Stimulated activated CD8-positive, alpha-beta memory T cell treated with anti-CD3 and anti-CD28 coated beads, Interleukin-12 subunit alpha, Interleukin-12 subunit beta, amount 100 ng/mL, for 24 hours (primary cell): ENCODE measurements around the gene PF4V1.

Experiments
- DNase-seq: peaks from one replicate; pipeline ENCODE4 v3.0.0-alpha.2; 2020; ENCODE audit errors: extremely low read depth

Gene PF4V1

DNA sequence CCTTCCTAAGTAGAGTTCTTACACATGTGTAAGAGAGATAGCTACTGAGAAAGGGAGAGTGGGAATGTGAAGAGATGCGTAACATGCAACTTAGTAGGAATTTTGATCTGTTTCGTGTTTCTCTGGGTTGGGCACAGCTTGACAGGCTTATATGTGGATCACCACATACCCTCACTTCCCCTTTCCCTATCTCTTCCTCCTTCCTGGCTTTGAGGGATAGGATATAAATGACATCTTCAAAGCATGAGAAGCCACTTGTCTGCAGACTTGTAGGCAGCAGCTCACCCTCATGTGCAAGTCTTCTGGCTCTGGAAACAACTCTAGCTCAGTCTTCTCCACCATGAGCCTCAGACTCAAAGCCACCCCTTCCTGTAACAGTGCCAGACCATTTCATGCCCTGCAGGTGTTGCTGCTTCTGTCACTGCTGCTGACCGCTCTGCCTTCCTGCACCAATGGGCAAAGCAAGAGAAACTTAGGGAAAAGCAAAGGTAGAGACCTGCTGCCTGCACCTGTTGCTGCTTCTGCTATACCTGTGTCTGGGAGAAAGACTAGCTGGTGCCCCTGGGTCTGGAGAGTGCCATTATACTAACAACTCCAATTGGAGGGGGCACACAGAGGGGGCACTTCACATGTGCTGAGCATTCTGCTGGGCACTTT, 5.4 kb upstream of the PF4V1 start:
- DNase-seq, result no peak

- DNase-seq, result no peak
Measured at GRCh38 chr4:73848183-73848777, 4.8 kb upstream of the PF4V1 start.

DNA sequence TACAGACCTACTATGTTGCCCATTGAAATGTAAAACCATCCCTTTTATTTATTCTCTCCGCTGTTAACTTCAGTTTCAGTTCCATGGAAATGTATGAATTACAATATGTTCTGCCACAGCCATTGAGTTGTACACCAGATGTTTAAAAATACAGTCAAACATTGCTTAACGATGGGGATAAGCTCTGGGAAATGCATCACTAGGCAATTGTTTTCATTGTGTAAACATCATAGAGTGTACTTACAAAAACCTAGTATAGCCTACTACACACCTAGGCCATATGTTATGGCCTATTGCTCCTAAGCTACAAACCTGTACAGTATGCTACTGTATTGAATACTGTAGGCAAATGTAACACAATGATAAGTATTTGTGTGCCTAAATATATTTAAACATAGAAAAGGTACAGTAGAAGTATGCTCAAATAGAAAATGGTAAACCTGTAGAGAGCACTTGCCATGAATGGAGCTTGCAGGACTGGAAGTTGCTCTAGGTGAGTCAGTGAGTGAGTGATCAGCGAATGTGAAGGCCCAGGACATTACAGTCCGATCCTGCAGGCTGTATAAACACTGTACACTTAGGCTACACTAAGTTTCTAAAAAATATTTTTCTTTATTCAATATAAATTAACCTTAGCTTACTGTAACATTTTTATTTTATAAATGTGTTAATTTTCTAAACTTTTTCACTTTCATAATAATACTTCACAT, 2.7 kb upstream of the PF4V1 start:
- DNase-seq, result no peak

- no peak for DNase-seq
Measured at GRCh38 chr4:73851293-73851692, 1.8 kb upstream of the PF4V1 start.

DNA sequence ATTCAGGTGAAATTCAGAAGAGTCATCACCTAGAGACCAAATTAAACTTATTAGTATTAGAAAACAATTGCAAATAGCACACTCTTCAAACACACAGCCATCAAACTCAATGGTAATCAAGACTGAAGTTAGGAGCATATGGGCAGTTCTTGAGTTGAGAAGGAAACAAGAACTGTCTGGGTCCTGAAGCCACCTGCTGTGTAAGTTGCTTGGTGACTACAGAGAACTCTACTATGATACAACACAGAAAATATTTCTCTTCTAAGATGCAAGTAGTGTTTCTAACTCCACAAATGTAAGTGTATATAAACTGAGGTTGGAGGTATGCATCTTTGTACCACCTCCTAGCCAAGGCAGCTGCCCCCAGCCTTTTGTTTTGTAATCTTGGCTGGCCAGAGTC, 325 bp upstream of the PF4V1 start:
- no peak for DNase-seq

DNA sequence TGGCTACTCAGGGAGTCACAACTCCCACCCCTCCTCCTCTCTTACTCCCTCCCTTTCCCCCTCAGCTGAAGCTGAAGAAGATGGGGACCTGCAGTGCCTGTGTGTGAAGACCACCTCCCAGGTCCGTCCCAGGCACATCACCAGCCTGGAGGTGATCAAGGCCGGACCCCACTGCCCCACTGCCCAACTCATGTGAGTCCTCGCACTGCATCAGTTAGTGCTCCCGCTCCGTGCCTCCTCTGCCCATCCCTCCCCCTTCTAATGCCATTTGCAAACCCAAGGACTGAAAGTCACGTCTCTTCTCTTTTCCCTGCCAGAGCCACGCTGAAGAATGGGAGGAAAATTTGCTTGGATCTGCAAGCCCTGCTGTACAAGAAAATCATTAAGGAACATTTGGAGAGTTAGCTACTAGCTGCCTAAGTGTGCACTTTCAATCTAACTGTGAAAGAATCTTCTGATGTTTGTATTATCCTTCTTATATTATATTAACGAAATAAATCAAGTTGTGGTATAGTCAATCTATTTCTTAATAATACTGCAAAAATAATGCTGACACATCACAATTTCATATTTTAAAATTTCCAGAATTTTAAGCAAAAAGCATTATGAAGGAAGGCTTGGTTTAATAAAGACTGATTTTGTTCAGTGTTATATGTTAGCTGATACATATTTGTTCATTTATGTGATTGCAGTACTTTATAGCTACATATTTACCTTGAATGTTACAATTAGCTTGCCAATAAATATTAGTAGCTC, 800 bp downstream of the PF4V1 start:
- DNase-seq, result no peak

- DNase-seq, result no peak
Measured at GRCh38 chr4:73855406-73855805, 2.3 kb downstream of the PF4V1 start.

- DNase-seq, result no peak
Measured at GRCh38 chr4:73856518-73856917, 3.4 kb downstream of the PF4V1 start.

DNA sequence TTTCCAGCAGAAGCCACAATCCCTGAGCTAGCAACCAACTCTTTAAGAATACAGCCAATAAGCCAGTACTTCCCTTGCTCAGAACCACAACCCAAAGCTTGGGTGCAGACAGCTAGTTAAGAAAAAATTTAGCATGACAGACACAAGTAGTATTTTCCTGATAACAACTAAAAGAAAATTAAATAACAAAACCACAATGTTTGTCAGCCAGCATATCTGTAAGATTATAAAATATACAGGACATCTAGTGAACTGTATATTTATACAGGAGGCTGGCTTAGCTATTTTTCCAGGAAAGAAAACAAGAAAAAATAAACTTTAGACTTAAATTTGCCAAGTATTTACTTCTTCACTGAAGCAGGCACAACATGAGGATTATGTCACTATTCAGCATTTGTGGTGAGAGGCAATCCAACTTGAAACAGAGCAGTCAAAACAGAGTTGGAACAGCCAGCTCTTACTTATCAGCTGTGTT, 6.6 kb downstream of the PF4V1 start:
- no peak for DNase-seq

- DNase-seq, result no peak
Measured at GRCh38 chr4:73860181-73860580, 7.1 kb downstream of the PF4V1 start.

DNA sequence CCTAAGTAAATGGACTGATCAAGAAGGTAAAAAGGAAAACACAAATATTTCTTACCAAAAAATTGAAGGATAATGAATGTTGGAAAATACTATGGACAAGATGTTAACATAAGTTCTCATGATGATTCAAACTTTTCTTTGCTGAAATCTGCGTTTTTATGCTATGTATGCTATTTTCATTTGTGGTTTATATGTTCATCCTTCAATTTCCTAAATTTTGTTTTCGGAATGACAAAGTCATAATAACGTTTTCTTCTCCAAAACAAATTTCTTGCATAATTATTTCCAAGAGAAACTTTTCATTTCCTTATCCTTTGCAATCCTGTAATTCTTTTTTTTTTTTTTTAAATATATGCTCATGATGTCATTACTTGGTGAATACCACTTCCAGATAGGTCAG, 7.8 kb downstream of the PF4V1 start:
- no peak for DNase-seq

DNA sequence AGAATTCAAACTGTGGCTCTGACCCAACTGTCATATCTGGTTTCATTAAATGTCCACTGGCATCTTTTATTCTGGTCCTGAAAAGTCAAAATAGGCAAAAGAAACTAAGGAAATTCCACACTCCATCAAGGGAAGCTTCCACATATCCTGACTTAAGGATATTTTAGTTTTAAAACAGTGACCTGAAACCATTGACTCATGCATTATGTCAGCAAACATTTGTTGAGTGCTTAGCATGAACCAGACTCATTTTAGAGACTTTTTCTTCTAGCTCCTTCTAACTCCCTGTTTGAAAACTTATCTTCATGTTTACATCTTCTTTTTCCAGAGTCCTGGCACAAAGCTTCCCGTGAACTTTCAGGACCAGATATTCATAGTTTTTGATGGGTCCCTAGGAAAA, 9.2 kb downstream of the PF4V1 start:
- no peak for DNase-seq

DNA sequence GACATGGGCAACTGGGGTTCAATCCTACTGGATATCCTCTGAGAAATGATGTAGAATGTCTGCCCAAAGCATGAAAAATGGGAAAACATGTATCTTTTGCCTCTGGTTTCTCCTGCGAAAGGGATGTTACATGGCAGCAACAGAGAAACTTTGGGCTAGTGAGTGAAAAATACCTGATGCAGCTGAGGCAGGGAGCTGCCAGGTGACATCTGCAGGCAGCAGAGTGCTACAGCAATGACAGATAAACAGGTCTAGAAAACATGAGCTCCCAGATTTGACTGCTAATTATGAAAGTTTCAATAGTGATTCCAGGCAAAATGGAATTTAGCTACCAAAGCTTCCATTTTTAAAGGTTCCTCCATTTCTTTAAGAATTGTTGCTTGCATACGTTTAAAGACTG, 11.3 kb downstream of the PF4V1 start:
- DNase-seq, result no peak

GRCh38 chr4:73864961-73865360, 11.9 kb downstream of the PF4V1 start:
- no peak for DNase-seq

DNA sequence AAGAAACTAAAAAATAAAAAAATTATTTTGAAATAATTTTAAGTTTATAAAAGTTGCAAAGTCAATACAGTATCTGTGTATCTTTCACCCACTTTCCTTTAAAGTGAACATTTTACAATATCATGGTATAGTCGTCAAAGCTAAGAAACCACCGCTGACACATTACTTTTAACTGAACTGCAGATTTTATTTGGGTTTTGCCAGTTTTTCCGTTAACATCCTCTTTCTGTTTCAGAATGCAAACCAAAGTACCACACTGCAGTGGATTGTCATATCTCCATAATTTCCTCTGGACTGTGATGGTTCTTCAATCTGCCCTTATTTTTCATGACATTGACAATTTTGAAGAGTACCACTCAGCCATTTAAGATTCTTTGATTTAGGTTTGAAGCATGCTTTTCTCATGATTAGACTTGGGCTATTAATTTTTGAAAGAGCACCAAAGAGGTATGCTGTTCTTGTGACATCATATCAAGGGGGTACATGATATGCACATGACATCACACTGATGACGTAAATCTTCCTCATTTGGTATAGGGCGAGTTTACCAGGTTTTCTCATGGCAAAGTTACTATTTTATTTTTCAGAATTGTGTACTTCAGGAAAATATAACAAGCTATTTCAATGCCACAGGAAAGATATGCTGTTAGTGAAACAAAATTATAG, 12.5 kb downstream of the PF4V1 start:
- no peak for DNase-seq

DNA sequence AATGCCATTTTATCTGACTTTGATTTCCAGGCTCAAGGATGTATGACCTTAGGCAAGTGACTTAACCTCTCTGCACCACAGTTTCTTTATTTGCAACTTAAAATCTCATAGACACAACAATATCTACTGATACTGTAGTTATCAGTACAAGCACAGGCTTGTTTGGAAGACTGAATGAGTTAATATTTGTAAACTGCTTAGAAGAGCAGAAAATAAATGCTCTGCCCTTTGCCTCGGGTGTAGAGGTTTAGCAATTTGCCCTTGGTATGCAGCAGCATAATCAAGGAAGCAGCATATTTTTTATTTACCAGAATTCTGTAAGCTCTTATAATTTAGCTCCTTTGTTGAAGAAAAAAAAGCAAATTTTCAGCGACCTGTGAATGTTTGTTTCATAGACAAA, 13.2 kb downstream of the PF4V1 start:
- no peak for DNase-seq

DNA sequence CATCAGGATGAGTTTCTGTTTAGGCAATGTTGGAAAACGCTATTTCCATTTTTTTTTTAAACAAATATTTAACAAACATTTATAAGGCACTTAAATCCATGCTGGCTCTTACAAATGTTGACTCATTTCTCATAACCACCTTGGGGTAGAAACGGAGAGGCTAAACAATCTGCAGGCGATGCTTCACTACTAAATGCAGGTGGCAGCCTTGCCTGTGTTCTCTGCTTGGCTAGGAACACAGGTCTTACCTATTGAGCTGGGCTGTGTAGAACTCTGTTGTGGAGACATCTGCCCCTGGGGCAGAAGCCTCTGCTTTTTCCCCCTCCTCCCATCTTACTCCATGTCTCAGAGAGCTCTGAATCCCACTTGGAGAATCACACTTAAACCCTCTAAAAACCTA, 14.7 kb downstream of the PF4V1 start:
- no peak for DNase-seq

DNA sequence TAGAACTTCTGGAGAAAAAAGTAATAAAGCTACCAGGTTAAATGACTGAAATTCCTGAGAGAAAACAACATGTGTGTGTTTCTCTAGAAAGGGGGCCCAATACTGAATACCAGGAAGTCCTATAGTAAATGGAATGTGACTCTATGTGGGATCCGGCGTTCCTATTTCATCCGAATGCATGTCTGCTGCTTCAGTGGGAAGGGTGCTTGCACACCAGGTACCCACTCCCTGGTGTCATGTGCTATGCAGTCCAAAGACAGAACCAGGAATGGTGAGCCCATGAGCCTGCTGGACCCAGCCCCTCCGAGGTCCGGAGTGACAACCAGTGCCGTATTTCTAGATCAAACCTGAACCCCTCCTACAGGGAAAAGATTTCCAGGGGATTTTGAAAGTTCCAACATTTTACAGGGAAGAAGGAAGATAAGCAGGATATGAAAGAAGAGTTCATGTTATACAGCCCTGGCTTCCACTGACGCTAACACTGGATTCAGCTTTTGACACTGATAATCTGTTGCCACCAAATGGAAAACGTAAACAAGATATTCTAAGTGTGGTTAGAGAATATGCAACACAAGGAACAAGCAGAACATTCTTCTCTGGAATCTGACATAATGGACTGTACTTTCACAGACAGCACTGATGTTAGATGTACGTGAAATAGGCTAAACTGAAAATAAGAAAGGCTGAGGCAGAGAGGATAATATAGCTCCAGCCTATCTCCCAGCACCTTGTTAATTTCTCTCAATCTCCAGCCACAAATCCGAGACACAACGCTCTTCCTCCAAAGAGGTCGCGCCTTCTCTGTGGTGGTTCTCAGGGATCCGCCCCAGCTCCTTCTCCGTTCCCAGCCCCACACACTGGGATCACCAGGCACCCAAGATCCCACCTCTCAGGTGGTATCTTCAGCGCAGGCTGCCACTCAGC, 15.4 kb downstream of the PF4V1 start:
- DNase-seq, result no peak

DNA sequence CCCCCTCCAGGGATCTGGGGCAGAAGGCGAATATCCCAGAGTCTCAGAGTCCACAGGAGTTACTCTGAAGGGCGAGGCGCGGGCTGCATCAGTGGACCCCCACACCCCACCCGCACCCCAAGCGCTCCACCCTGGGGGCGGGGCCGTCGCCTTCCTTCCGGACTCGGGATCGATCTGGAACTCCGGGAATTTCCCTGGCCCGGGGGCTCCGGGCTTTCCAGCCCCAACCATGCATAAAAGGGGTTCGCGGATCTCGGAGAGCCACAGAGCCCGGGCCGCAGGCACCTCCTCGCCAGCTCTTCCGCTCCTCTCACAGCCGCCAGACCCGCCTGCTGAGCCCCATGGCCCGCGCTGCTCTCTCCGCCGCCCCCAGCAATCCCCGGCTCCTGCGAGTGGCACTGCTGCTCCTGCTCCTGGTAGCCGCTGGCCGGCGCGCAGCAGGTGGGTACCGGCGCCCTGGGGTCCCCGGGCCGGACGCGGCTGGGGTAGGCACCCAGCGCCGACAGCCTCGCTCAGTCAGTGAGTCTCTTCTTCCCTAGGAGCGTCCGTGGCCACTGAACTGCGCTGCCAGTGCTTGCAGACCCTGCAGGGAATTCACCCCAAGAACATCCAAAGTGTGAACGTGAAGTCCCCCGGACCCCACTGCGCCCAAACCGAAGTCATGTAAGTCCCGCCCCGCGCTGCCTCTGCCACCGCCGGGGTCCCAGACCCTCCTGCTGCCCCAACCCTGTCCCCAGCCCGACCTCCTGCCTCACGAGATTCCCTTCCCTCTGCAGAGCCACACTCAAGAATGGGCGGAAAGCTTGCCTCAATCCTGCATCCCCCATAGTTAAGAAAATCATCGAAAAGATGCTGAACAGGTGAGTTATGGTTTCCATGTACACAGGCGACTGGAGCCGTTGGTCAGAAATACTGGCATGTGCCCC, 16.3 kb downstream of the PF4V1 start, which contains the start of gene CXCL1:
CXCL1 (plus strand) TSS at position 264 of the 926 bp plus-strand sequence; CDS start at position 342, 78 bp downstream.
- no peak for DNase-seq

- DNase-seq, result no peak
Measured at GRCh38 chr4:73870260-73870659, 17.2 kb downstream of the PF4V1 start.
